Astrocyte of the spinal cord (primary cell): ENCODE measurements around the gene NPC1.
"Not testable (repeated sequence)": the region's sequence is repeated elsewhere in the genome, so short reads cannot be mapped to it uniquely, and the experiment has no call there.

Experiments used
- DNase-seq: peaks from one replicate; pipeline ENCODE4 v3.0.0; 2011; ENCODE audit warnings: low read depth, low spot score
- H3K4me3 ChIP-seq: 2 replicates; pipeline ENCODE4 v1.5.1; 2011; ENCODE audit warnings: low read depth, mild to moderate bottlenecking, low read length, moderate library complexity
- CTCF ChIP-seq: IDR thresholded peaks from 2 replicates; pipeline ENCODE4 v1.5.1; 2012; ENCODE audit warnings: low read depth, mild to moderate bottlenecking, low read length, inconsistent platforms
- in situ Hi-C: cut with HindIII; loops from 2 replicates; pipeline ENCODE4 v1.10.0; 2017; ENCODE audit warnings: low sequenced_read_pairs

Gene NPC1

GRCh38 chr18:23563377-23564043 lies 22.8 kb downstream of the NPC1 start:
- TF ChIP-seq CTCF, result no peak
- no peak overlapping the region for H3K4me3 ChIP-seq
- peak; percentile 32 for DNase-seq
- in situ Hi-C loops, result no loop called here

GRCh38 chr18:23560186-23560585 lies 26.1 kb downstream of the NPC1 start:
- no peak for TF ChIP-seq CTCF
- DNase-seq, result no peak
- in situ Hi-C loops, result no loop called here
- H3K4me3 ChIP-seq, result no peak overlapping the region

- H3K4me3 ChIP-seq, in situ Hi-C loops, DNase-seq: not testable (repeated sequence)
These were observed 28.8 kb downstream of the NPC1 start for GRCh38 chr18:23557511-23557910.

- in situ Hi-C loops, result no loop called here
- no peak for DNase-seq
- TF ChIP-seq CTCF, result no peak
- no peak overlapping the region for H3K4me3 ChIP-seq
These were observed 30.0 kb downstream of the NPC1 start for GRCh38 chr18:23556145-23556780.

- no peak overlapping the region for H3K4me3 ChIP-seq
These were observed 32.4 kb downstream of the NPC1 start for GRCh38 chr18:23553887-23554286.

GRCh38 chr18:23552505-23552904 lies 33.8 kb downstream of the NPC1 start:
- in situ Hi-C loops, result no loop called here
- TF ChIP-seq CTCF, result no peak
- no peak for DNase-seq
- no peak overlapping the region for H3K4me3 ChIP-seq

More at GRCh38 chr18:23553887-23554286, 32.4 kb downstream of the NPC1 start:
- TF ChIP-seq CTCF, result no peak
- DNase-seq, result no peak
- in situ Hi-C loops, result no loop called here

GRCh38 chr18:23551978-23552377 lies 34.3 kb downstream of the NPC1 start:
- in situ Hi-C loops, result no loop called here
- DNase-seq, result no peak
- H3K4me3 ChIP-seq, result no peak overlapping the region
- no peak for TF ChIP-seq CTCF
